HCT116 (cell line): ENCODE measurements around the gene PLD1. TPM values are rescaled to one million over a fixed set of nuclear protein-coding genes. Genes with fewer than 3 reads are reported as not detected.

Experiments used
- CEBPB ChIP-seq: IDR thresholded peaks from 2 replicates; pipeline ENCODE4 v1.6.1; 2012; ENCODE audit warnings: low read depth
- EGR1 ChIP-seq: IDR thresholded peaks from 2 replicates; pipeline ENCODE4 v1.6.1; 2012; ENCODE audit warnings: low read depth
- FOSL1 ChIP-seq: IDR thresholded peaks from 2 replicates; pipeline ENCODE4 v1.6.1; 2012; ENCODE audit warnings: low read depth
- POLR2A ChIP-seq: IDR thresholded peaks from 2 replicates; pipeline ENCODE4 v1.7.0; 2011; ENCODE audit warnings: borderline replicate concordance; ENCODE audit not compliant: insufficient read depth, insufficient read length; ENCODE audit errors: extremely low read depth
- RAD21 ChIP-seq: IDR thresholded peaks from 2 replicates; pipeline ENCODE4 v1.6.1; 2012; ENCODE audit warnings: low read depth, mild to moderate bottlenecking
- SP1 ChIP-seq: IDR thresholded peaks from 2 replicates; pipeline ENCODE4 v1.6.1; 2012; ENCODE audit warnings: low read depth
- ZBTB33 ChIP-seq: IDR thresholded peaks from 2 replicates; pipeline ENCODE4 v1.6.1; 2011; ENCODE audit warnings: mild to moderate bottlenecking, low read length, moderate library complexity; ENCODE audit not compliant: insufficient replicate concordance; ENCODE audit errors: extremely low read depth
- ZNF274 ChIP-seq: fragments of 200-500 bp; sonication (Bioruptor generic); IDR thresholded peaks from 2 replicates; pipeline ENCODE4 v1.6.1; 2014; ENCODE audit warnings: mild to moderate bottlenecking, low read depth, low read length, inconsistent platforms
- total RNA-seq: library from RNA; stranded (reverse); gene quantifications from one replicate; pipeline ENCODE4 v1.2.1, GENCODE V29; 2021; ENCODE audit not compliant: unreplicated experiment
- TF ChIP-seq, protein P1 (sequence below): IDR thresholded peaks from 2 replicates; pipeline ENCODE4 v1.6.1; 2012; ENCODE audit warnings: low read depth
- TF ChIP-seq, protein P2 (sequence below): IDR thresholded peaks from 2 replicates; pipeline ENCODE4 v1.6.1; 2012

The PLD1 gene
- total RNA-seq, 1 experiment from 2014 or later = 8.4 TPM

GRCh38 chr3:171781711-171782127 lies 28.6 kb downstream of the PLD1 start (continued):
- TF ChIP-seq, protein P1, sequence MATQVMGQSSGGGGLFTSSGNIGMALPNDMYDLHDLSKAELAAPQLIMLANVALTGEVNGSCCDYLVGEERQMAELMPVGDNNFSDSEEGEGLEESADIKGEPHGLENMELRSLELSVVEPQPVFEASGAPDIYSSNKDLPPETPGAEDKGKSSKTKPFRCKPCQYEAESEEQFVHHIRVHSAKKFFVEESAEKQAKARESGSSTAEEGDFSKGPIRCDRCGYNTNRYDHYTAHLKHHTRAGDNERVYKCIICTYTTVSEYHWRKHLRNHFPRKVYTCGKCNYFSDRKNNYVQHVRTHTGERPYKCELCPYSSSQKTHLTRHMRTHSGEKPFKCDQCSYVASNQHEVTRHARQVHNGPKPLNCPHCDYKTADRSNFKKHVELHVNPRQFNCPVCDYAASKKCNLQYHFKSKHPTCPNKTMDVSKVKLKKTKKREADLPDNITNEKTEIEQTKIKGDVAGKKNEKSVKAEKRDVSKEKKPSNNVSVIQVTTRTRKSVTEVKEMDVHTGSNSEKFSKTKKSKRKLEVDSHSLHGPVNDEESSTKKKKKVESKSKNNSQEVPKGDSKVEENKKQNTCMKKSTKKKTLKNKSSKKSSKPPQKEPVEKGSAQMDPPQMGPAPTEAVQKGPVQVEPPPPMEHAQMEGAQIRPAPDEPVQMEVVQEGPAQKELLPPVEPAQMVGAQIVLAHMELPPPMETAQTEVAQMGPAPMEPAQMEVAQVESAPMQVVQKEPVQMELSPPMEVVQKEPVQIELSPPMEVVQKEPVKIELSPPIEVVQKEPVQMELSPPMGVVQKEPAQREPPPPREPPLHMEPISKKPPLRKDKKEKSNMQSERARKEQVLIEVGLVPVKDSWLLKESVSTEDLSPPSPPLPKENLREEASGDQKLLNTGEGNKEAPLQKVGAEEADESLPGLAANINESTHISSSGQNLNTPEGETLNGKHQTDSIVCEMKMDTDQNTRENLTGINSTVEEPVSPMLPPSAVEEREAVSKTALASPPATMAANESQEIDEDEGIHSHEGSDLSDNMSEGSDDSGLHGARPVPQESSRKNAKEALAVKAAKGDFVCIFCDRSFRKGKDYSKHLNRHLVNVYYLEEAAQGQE = no peak
- TF ChIP-seq, protein P2, sequence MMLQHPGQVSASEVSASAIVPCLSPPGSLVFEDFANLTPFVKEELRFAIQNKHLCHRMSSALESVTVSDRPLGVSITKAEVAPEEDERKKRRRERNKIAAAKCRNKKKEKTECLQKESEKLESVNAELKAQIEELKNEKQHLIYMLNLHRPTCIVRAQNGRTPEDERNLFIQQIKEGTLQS = no peak
- TF ChIP-seq POLR2A = no peak
- no peak for TF ChIP-seq ZNF274
- no peak for TF ChIP-seq FOSL1
- no peak for TF ChIP-seq SP1
- no peak for TF ChIP-seq ZBTB33
- TF ChIP-seq CEBPB = no peak
- no peak for TF ChIP-seq RAD21
- TF ChIP-seq EGR1 = no peak
